T1000 (cell line): Measurements from ENCODE around the gene RAB8A.

Experiments used
- DNase-seq: peaks from one replicate; lab custom pipeline; 2025; ENCODE audit warnings: mixed read lengths; lab: John Stamatoyannopoulos, UW

The RAB8A gene

DNA sequence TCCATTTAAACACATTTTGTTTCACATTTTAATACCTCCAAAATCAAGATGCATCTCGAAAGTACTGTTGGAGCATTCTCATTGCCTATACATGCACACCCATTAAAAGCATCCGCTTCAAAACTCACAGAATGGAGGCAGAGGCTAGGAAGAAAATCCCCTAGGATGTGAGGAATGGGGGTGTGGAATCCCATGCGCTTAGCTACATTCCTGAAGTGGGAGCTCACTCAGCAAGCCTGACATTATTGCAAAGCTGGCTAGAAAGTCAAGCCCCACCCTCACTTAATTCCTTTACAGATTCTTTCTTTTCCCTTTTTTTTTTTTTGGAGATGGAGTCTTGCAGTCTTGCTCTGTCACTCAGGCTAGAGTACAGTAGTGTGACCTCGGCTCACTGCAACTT lies 68.9 kb downstream of the RAB8A start:
- DNase-seq = no peak
